COLO829 (cell line): ENCODE measurements around the gene SNX3.
A peak's percentile ranks its signal among the peaks of the same experiment; 100 is the strongest.
"Not testable (repeated sequence)": the region's sequence is repeated elsewhere in the genome, so short reads cannot be mapped to it uniquely, and the experiment has no call there.

Experiments used
- DNase-seq: peaks from one replicate; pipeline ENCODE4 v3.0.0; 2012; ENCODE audit warnings: low spot score

Gene SNX3

DNA sequence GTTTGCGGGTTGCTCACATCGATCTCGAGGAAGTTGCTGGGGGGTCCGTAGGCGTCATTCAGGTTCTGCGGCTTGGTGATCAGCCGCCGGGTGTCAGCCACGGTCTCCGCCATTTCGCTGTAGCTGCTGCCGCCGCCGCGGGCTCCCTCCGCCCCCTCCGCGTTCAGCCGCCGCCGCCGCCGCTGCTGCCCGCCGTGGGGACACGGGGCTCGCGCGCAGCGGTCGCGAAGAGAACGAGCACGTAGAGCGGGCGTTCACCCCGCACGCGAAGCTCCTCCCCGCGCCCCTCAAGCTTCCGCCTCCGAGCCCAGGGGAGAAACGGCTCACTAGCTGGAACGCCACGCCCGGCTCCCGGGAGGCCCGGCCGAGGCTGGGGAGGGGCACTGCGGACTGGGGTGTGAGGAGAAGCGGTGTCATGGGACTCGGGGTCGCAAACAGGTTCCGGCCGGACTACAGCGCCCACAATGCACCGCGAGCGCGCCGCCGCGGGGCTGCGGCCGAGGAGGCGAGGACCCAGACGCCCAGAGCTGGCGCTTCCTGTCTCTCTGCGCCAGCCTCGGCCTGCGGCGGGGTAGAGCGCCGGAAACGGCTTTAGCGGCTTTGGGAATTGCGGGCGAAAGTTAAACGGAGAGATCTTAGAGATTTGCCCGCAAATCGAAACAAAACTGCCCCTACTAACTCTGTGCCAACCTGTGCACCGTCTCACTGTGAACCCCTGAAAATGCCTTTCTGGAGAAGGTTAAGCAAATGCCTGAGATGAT, at the start of gene SNX3:
TSS of gene SNX3 (minus strand) at position 232 of the 761 bp plus-strand sequence. CDS start at position 113, 119 bp downstream.
- peak; percentile 79 for DNase-seq

DNA sequence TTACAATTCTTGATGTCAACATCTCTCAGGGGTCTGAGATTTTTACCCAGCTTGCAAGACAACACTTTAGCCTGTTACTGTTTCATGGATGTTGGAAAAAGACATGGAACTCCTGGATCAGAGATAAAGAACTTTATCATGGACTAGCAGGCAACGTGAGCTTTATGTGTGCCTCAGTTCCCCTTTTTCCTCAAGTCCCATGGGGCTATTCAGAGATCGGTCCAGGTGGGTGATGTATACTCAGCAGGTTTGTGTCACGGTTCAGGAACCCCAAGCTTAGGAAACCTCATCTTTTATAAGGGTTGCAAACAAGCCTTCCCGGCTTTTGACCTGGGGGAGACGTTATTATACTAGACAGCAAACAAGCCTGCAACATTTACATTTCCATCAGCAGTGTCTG, 49.0 kb upstream of the SNX3 start:
- DNase-seq = no peak

DNA sequence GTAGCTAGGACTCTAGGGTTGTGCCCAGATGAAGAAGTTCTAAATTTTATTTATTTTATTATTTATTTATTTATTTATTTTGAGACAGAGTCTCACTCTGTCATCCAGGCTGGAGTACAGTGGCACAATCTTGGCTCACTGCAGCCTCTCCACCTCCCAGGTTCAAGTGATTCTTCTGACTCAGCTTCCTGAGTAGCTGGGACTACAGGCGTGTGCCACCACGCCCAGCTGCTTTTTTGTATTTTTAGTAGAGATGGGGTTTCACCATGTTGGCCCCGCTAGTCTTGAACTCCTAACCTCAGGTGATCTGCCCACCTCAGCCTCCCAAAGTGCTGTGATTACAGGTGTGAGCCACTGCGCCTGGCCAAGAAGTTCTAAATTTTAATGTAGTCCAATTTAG, 47.8 kb upstream of the SNX3 start:
- DNase-seq = not testable (repeated sequence)

DNA sequence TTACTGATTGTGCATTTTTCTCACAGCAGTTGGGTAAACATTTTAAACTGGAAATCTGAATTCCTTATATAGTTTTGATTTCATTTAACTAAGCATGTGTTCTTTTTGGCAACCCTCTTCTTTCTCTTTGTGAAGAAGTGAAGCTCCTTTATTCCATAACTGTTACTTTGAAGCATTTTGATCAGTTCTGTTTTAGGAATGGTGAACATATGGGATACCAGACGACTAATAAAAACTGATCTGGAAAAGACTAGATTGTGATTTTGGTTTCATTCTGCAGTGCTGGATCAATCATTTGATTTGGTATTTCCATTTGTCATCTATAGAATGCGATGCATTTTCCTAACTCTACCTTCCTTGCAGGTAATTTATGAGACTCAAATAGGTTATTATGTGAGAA, 43.8 kb upstream of the SNX3 start:
- no peak for DNase-seq

DNA sequence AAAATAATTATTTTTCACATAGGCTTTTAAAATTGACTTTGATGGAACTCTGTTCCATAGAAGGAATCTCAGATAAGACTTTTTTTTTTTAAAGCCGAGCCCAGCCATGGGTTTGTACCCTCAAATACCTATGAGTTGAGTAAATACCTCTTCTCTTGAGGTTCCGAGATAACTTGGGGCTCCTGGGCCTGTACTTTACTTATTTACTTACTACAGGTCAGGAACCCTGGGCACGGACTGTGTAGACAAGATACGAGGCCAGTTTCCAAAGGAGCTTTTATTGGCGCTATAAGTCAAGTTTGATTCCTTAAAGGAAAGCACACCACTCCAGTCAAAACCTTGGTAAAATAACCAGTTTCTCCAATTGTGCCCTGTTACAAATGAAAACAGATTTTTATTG, 41.5 kb upstream of the SNX3 start:
- DNase-seq = no peak

DNA sequence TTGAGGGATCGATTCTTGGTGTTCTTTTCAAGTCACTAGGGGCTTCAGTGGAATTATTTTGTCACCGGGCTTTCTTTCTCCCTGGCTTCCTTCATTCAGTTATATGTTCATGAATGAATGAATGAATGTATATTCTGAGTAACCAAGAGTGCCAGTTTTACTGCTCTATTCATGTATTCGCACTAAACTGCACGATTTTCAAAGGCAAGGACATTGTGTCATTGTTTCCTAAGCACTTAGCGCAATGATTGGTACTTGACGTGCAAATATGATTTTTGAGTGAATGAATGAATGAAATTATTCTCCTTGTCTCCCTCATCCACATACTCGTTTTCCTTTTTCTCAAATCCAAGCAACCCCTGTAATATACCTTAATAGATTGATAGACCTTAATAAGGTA, 34.8 kb upstream of the SNX3 start:
- DNase-seq = no peak

DNA sequence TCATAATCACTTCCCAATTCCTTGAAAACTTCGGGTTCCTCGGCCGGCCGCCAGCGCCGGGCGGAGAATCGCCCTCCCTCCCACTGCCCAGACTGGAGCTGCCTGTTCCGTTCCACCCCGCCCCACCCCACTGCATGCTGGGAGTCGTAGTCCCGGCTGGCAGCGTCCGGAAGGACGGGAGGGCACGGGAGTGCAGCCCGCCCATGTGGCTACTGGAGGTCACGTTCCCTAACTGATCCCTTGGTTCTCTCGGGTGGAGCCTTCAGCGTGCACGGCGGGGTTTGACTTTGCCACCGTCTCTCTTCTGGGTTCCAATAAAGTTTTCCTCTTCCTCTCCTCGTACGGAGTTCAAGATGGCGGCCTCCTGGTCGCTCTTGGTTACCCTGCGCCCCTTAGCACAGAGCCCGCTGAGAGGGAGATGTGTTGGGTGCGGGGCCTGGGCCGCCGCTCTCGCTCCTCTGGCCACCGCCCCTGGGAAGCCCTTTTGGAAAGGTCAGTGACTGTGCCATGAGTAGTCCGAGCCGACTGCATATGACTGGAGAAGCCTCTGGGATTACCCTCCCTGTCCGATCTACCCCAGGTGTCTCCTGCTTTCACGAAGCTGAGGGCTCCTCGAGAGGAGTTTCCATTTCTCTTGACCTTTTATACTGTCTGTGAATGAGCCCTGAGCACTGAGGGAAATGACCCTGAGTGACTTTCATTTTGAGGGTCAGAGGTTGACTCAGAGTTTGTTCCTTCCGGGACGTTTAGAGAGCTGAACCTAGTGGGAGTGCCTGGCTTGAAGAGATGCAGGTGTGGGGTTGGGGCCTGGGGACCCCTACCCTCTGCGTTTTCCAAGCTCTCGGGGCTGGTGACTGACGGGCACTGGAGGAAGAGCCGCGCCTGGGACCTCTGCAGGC, 34.1 kb upstream of the SNX3 start, which contains the start of gene AFG1L:
TSS of gene AFG1L (plus strand) at position 328 of the 899 bp plus-strand sequence. CDS start at position 354, 26 bp downstream.
- peak; percentile 76 for DNase-seq

DNA sequence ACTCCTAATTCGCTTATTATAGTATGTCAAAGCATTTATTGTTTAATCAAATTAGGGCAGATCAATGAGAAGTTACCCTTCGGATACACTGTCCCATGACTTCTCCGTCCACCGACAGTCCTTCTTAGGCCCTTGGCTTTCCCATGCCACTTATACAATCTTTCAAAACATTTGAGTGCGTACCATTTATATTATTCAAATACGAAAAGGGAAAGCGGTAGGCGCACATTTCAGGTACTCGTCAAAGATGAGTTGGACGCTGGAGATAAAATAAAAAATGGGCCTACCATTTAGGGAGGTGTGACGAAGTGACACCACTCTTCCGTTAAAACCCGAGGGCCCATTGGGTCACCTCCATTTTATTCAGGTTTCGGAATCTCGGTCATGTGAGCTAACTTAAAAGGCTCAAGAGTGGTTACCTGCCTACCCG, 33.5 kb upstream of the SNX3 start:
- DNase-seq = no peak

DNA sequence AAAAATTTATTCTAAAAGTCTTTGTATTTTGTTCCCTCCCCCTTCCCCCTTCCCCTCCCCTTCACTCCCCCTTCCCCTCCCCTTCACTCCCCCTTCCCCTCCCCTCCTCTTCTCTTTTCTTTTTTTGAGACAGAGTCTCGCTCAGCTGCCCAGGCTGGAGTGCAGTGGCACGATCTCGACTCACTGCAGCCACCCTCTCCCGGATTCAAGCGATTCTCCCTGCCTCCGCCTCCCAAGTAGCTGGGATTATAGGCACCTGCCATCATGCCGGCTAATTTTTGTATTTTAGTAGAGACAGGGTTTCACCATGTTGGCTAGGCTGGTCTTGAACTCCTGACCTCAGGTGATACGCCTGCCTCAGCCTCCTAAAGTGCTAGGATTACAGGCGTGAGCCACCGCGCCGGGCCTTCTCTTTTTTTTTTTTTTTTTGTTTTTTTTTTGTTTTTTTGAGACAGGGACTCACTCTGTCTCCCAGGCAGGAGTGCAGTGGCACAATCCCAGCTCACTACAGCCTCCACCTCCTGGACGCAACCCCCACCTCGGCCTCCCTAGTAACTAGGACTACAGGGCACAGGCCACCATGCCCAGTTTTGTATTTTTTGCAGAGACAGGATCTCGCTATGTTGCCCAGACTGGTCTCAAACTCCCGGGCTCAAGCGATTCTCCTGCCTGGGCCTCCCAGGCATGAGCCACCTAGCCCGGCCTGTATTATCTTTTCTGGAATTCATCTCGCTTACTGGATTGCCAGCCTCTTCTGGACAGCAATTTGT, 32.9 kb upstream of the SNX3 start:
- DNase-seq = no peak

DNA sequence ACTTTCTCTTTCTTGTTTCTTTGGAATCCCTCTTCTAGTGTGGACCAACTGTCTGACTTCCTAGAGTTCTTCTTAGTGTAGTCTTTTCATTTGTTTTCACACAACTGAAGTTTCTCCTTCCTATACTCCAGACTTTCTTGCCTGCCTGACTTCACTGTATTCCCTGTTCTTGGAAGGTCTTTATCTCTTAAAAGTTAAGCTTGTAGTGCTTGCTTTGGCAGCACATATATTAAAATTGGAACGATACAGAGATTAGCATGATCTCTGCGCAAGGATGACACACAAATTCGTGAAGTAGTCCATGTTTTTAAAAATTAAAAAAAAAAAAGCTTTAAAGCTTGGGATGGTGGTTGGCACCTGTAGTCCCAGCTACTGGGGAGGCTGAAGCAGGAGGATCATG, 31.7 kb upstream of the SNX3 start:
- not testable (repeated sequence) for DNase-seq

DNA sequence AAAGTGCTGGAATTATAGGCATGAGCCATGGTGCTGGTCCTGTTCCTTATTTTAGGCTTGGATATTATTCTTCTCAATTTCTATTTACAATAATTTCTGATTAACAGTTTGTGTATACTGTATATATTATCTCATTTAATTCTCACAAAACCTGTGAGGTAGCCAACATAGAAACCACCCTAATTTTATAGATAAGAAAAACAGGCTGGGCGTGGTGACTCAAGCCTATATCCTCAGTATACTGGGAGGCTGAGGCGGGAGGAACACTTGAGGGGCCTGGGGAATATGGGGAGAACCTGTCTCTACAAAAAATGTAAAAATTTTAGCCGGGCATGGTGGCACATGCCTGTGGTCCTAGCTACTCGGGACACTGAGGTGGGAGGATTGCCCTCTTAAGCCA, 30.3 kb upstream of the SNX3 start:
- no peak for DNase-seq

DNA sequence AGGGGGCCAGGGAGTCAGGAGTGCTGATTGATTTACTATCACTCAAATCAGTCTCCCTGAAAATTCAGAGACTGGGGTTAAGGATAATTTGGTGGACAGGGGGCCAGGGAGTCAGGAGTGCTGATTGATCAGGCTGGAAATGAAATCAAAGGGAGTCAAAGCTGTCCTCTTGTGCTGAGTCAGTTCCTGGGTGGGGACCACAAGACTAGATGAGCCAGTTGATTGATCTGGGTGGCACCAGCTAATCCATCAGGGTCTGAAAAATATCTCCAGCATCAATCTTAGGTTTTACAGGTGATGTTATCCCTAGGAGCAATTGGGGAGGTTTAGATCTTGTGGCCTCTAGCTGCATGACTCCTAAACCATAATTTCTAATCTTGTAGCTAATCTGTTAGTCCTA, 27.9 kb upstream of the SNX3 start:
- no peak for DNase-seq

DNA sequence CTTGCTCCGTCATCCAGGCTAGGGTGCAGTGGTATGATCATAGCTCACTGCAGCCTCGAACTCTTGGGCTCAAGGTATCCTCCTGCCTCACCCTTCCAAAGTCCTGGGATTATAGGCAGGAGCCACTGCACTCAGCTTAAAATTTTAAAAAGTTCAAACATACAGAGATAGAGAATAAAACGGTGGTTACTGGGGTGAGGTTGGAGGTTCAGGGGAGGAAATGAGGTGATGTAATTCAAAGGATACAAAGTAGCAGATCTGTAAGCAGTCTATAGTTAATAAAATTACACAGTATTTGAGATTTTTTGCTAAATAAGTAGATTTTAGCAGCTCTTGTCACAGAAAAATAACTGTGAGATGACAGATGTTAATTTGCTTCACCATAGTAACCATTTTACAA, 26.5 kb upstream of the SNX3 start:
- DNase-seq = no peak

DNA sequence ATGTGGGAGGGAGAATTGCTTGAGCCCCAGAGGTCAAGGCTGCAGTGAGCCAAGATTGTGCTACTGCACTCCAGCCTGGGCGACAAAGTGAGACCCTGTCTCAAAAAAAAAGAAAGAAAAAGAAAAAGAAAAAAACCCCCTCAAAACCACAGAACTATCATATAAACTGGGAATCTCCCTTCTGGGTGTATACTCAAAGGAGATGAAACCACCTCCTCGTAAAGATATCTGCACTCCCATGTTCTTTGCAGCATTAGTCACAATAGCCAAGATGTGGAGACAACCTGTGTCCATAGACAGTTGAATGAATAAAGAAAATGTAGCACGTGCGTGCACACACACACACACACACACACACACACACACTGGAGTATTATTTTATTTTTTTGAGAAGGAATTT, 25.5 kb upstream of the SNX3 start:
- no peak for DNase-seq

DNA sequence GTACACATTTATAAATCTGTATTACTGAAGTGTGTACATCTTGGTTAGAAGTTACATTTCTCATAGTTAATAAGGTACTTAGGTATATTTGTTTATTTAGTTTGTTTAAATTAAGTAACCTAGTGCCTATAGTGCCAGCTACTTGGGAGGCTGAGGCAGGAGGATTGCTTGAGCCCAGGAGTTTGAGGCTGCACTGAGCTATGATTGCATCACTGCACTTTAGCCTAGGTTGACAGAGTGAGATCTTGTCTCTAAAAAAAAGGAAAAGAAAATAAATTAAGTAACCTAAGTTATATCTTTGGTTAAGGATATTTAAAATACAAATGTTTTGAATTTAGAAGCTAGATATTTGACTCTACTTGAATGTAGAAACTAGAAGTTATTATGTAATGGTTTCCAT, 24.5 kb upstream of the SNX3 start:
- DNase-seq = no peak

DNA sequence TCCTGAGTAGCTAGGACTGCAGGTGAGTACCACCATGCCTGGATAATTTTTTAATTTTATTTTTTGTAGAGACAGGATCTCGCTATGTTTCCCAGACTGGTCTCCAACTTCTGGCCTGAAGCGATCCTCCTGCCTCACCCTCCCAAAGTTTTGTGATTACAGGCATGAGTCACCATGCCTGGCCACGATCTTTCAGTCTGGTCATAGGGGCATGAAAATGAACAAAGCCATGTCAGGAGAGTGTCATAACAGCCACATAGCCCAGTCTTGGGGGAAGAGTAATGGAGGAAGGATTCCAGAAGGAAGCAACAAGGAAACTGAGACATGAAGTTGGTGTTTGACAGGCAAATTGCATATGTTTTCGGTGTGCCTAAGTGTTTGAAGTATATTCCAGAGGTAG, 17.0 kb upstream of the SNX3 start:
- no peak for DNase-seq

DNA sequence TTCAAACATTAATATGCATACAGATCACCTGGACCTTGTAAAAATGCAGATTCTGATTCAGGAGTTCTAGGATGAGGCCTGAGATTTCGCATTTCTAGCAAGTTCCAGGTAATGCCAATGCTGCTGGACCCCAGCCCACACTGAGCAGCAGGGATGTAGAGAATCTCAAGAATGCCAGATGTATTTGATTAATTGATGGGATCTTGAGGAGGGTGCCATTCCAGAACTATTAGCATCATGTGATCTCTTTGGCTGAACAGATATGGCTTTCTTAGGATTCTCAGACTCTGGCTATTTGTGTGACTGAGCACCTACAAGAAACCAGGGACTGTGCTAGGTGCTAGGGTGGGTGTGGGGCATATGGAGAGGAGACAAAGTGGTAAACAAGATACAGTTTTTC, 16.5 kb upstream of the SNX3 start:
- no peak for DNase-seq

DNA sequence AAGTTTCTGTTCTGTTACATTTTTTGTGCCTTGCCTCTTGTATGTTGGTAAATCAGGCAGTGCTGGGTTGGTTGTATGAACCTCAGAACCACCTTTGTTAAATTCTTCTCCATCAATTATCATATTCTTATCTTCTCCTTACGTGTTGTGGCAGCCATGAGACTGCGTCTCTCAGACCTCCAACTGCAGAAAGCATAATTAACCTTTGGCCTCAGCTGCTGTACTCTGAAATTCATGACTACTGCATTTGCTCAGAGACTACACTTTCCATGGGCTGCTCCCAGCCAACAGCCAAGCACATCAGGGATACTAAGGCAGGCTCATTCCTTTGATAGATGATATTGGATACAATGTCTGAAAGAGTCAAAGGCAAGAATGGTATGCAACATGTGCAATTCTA, 15.1 kb upstream of the SNX3 start:
- DNase-seq = no peak

DNA sequence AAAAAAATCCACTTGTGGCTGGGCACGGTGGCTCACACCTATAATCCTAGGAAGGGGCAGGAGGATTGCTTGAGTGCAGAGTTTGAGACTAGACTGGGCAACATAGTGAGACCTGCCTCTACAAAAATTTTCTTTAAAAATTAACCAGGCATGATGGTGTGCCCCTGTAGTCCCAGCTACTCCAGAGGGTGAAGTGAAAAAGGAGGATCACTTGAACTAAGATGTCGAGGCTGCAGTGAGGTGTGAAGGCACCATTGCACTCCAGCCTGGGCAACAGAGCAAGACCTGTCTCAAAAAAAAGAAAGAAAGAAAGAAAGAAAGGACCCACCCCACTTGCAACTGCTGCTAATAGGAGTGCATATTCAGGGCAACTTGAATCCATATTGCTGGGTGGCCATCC, 13.7 kb upstream of the SNX3 start:
- no peak for DNase-seq

DNA sequence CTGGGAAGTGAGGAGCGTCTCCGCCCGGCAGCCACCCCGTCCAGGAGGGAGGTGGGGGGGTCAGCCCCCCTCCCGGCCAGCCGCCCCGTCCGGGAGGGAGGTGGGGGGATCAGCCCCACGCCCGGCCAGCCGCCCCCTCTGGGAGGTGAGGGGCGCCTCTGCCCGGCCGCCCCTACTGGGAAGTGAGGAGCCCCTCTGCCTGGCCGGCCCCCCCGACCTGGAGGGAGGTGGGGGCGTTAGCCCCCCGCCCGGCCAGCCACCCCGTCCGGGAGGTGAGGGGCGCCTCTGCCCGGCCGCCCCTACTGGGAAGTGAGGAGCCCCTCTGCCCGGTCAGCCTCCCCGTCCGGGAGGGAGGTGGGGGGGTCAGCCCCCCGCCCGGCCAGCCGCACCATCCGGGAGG, 9.1 kb upstream of the SNX3 start:
- not testable (repeated sequence) for DNase-seq

DNA sequence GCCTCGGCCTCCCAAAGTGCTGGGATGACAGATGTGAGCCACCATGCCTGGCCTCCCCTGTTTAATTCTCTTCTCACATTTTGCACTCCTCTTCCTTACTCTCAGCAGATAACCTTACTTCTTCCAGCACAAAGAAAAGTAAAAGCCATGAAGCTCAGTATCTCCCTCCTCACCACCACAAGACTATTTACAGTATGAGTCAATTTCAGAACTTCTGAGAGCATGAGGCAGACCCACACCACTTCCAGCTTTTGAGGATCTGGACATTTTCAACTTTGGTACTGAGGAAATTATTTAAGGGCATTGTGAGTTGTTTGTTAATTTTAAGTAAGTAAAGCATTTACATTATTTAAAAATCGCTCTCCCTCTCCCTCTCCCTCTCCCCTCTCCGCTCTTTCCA, 8.0 kb upstream of the SNX3 start:
- DNase-seq = no peak

DNA sequence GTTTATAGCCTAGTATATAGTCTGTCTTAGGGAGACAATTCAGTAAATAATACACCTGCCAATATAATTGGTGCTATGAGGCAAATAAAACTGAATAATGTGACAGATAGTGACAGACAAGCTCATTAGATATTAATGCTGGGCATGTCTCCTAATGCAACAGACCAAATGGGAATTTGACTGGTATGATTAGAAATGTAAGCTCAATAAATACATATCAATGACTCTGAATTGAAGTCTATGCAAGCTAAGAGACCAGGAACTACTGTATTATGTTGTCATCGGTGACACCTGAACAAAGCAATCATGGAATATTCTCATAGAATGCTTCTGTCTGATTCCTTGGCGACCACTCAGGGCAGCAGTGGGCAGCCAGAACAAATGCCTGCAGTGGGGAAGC, 2.5 kb upstream of the SNX3 start:
- DNase-seq = no peak
